Central memory CD8-positive, alpha-beta T cell (primary cell): ENCODE measurements around the gene TOMM22.
A peak's percentile ranks its signal among the peaks of the same experiment; 100 is the strongest.

Experiments
- ATAC-seq: fragments of 150-1000 bp; cut with Tn5 transposase; replicated peaks from 2 replicates; pipeline ENCODE4 v1.10.0; 2022; ENCODE audit warnings: mild to moderate bottlenecking, moderate FRiP score, moderate number of reproducible peaks; ENCODE audit not compliant: poor library complexity, severe bottlenecking; ENCODE audit errors: extremely low read depth
- DNase-seq, 2 donors: peaks; one replicate each; pipeline ENCODE4 v3.0.0; 2021; ENCODE audit warnings: low spot score in 2 of 2
- H3K27ac Mint-ChIP-seq: one replicate; pipeline ENCODE4 v1.8.0; 2022; ENCODE audit warnings: low read depth, mild to moderate bottlenecking, moderate library complexity, mixed read lengths
- H3K27me3 Mint-ChIP-seq: one replicate; pipeline ENCODE4 v1.8.0; 2022; ENCODE audit warnings: mixed read lengths
- H3K36me3 Mint-ChIP-seq: one replicate; pipeline ENCODE4 v1.8.0; 2022; ENCODE audit warnings: mild to moderate bottlenecking, moderate library complexity, mixed read lengths; ENCODE audit not compliant: insufficient read depth
- H3K4me1 Mint-ChIP-seq: one replicate; pipeline ENCODE4 v1.8.0; 2022; ENCODE audit warnings: mixed read lengths
- H3K4me3 Mint-ChIP-seq: one replicate; pipeline ENCODE4 v1.8.0; 2022; ENCODE audit warnings: mild to moderate bottlenecking, moderate library complexity, mixed read lengths
- H3K9me3 Mint-ChIP-seq: one replicate; pipeline ENCODE4 v1.8.0; 2022; ENCODE audit warnings: mixed read lengths

TOMM22 gene

DNA sequence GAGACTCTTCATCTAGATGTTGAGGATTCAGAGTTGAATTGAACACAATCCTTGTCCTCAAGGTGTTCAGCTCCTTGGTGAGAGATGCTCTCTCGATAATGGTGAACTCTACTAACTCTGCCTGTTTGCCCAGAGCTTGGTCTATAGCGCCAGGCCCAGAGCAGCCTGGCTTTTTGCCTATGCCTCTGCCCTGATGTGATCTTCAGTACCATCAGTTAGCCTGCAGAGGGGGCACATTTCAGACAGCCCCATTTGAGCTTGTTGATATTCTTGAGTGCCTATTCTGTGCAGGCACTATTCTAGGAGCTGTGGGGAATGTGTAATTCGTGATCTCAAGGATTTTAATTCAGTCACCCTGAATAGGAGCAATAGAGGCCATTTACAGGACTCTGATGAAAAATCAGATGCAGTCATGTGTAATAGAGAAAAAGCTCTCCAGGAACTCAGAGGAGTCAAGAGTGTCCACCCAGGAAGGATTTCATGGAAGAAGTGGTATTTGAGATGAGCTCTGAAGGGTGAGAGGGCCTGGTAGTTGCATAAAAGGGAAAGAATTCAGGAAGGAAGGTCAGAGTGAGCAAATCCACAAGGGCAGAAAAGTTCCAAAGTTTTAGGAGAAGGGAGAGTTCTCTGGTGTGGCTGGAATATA, 43.3 kb downstream of the TOMM22 start:
- ATAC-seq (peak; percentile 77), DNase-seq (no peak)
- no peaks in the 10 kb centered on the region for H3K9me3 Mint-ChIP-seq
- H3K27ac Mint-ChIP-seq = peak overlapping the region; percentile 26
- H3K4me3 Mint-ChIP-seq = no peak overlapping the region
- no peaks in the 10 kb centered on the region for H3K27me3 Mint-ChIP-seq
- H3K4me1 Mint-ChIP-seq = peaks cover 11% of the 10 kb centered on the region
- H3K36me3 Mint-ChIP-seq = peaks cover 78% of the 10 kb centered on the region

- peaks cover 84% of the 10 kb centered on the region for H3K36me3 Mint-ChIP-seq
- ATAC-seq (no peak), DNase-seq (no peak)
- H3K4me3 Mint-ChIP-seq = no peak overlapping the region
- H3K27ac Mint-ChIP-seq = peak overlapping the region; percentile 81
- H3K9me3 Mint-ChIP-seq = no peaks in the 10 kb centered on the region
- H3K4me1 Mint-ChIP-seq = peaks cover 21% of the 10 kb centered on the region
- H3K27me3 Mint-ChIP-seq = no peaks in the 10 kb centered on the region
Observed at GRCh38 chr22:38725900-38726655, 44.3 kb downstream of the TOMM22 start.

GRCh38 chr22:38727123-38727522, 45.4 kb downstream of the TOMM22 start:
- no peak for ATAC-seq
- Mint-ChIP-seq H3K27me3 (no peaks in the 10 kb centered on the region), H3K4me3 (no peak overlapping the region), H3K4me1 (peaks cover 21% of the 10 kb centered on the region), H3K27ac (peak overlapping the region; percentile 81), H3K9me3 (no peaks in the 10 kb centered on the region), H3K36me3 (peaks cover 88% of the 10 kb centered on the region)
- DNase-seq = no peak

- Mint-ChIP-seq H3K4me1 (peaks cover 22% of the 10 kb centered on the region), H3K9me3 (no peaks in the 10 kb centered on the region), H3K36me3 (peaks cover 88% of the 10 kb centered on the region), H3K27ac (peak overlapping the region; percentile 81), H3K4me3 (no peak overlapping the region), H3K27me3 (no peaks in the 10 kb centered on the region)
- DNase-seq (no peak), ATAC-seq (no peak)
Observed at GRCh38 chr22:38727530-38728451, 46.0 kb downstream of the TOMM22 start.

GRCh38 chr22:38728871-38729796, 47.4 kb downstream of the TOMM22 start:
- DNase-seq (no peak), ATAC-seq (no peak)
- no peak overlapping the region for H3K4me3 Mint-ChIP-seq
- H3K27ac Mint-ChIP-seq = no peak overlapping the region
- H3K36me3 Mint-ChIP-seq = peaks cover 87% of the 10 kb centered on the region
- H3K9me3 Mint-ChIP-seq = no peaks in the 10 kb centered on the region
- H3K4me1 Mint-ChIP-seq = peaks cover 35% of the 10 kb centered on the region
- H3K27me3 Mint-ChIP-seq = no peaks in the 10 kb centered on the region

DNA sequence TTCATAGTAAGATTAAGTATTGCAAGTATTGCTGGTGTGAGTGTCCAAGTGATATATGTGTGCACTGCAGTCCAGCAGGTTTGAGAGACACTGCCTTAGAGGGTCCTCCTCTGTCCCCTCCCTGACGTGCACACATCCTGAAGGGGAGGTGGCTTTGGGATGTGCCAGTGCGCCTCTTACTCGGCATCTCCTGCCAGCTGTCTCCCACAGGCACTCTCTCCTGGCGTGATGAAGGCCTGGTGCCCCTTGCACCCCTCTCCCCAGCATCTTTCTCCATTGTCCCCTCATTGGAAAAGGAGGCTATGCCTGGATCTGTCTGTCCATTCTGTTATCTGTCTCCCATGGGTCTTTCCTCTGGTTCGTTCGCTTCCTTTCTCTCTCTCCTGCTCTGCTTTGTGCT, 48.2 kb downstream of the TOMM22 start:
- ATAC-seq = no peak

DNA sequence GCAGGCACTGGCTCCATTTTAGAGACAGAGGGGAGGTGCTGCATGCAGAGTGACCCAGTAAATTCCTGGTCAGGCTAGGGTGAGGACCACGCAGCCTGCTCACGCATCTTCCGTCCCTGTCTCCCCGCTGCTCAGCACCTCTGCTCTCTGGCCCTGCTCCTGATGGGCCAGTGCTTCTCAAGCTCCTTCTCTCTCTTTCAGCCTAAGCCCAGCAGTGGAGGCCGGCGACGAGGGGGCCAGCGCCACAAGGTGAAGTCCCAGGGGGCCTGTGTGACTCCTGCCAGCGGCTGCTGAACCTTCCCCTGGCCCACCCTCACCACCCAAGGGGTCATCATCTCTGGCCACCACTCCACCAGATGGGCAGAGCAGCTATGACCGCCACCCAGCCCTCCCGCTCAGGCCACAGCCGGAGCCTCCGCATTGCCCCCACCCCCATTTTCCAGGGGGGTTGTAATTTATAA, 48.7 kb downstream of the TOMM22 start:
- Mint-ChIP-seq H3K36me3 (peaks cover 82% of the 10 kb centered on the region), H3K4me1 (peaks cover 40% of the 10 kb centered on the region), H3K27me3 (no peaks in the 10 kb centered on the region), H3K9me3 (no peaks in the 10 kb centered on the region), H3K27ac (peak overlapping the region; percentile 90), H3K4me3 (peak overlapping the region; percentile 20)
- DNase-seq (no peak), ATAC-seq (no peak)

More for the DNA sequence above, 48.2 kb downstream of the TOMM22 start:
- peak overlapping the region; percentile 90 for H3K27ac Mint-ChIP-seq
- H3K9me3 Mint-ChIP-seq = no peaks in the 10 kb centered on the region
- no peak for DNase-seq
- peaks cover 40% of the 10 kb centered on the region for H3K4me1 Mint-ChIP-seq
- no peaks in the 10 kb centered on the region for H3K27me3 Mint-ChIP-seq
- H3K36me3 Mint-ChIP-seq = peaks cover 83% of the 10 kb centered on the region
- peak overlapping the region; percentile 20 for H3K4me3 Mint-ChIP-seq

DNA sequence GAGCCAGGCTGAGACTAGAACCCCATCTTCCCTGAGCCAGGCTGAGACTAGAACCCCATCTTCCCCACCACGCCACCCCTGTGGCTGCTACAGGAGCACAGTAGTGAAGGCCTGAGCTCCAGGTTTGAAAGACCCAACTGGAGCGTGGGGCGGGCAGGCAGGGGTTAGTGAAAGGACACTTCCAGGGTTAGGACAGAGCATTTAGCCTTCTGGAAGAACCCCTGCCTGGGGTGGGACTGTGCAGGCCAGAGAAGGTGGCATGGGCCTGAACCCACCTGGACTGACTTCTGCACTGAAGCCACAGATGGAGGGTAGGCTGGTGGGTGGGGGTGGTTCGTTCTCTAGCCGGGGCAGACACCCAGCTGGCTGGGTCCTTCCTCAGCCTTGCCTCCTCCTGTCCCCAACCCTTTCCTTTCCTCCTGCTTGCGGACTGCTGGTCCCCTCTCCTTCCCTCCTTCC, 50.0 kb downstream of the TOMM22 start:
- peak overlapping the region; percentile 90 for H3K27ac Mint-ChIP-seq
- H3K4me1 Mint-ChIP-seq = peaks cover 46% of the 10 kb centered on the region
- H3K27me3 Mint-ChIP-seq = no peaks in the 10 kb centered on the region
- H3K9me3 Mint-ChIP-seq = no peaks in the 10 kb centered on the region
- peaks cover 78% of the 10 kb centered on the region for H3K36me3 Mint-ChIP-seq
- no peak for ATAC-seq
- H3K4me3 Mint-ChIP-seq = peak overlapping the region; percentile 31
- no peak for DNase-seq

GRCh38 chr22:38732251-38732815, 50.6 kb downstream of the TOMM22 start:
- Mint-ChIP-seq H3K4me3 (peak overlapping the region; percentile 31), H3K27ac (peak overlapping the region; percentile 90), H3K27me3 (no peaks in the 10 kb centered on the region), H3K36me3 (peaks cover 78% of the 10 kb centered on the region), H3K4me1 (peaks cover 52% of the 10 kb centered on the region), H3K9me3 (no peaks in the 10 kb centered on the region)
- DNase-seq = no peak
- no peak for ATAC-seq

DNA sequence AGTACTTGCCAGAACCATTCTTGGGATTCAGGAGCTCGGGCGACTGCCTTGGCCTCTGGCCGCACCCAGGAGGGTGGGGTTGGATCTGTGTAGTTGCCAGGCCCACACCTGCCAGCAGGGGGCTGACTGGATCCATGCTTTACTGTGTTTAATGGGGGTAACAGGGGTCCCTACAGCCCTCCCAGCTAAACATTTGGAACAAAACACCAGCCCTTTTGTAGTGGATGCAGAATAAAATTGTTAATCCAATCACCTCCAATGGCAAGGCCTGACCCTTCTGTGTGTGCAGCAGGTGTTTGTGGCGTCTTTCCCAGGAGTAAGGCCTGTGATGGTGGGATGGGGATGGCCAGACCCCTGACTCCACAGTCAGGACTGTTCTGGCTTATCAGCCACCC, 51.6 kb downstream of the TOMM22 start:
- DNase-seq (peak; percentile 32 to 44), ATAC-seq (peak; percentile 48)
- Mint-ChIP-seq H3K27me3 (no peaks in the 10 kb centered on the region), H3K4me1 (peaks cover 62% of the 10 kb centered on the region), H3K9me3 (no peaks in the 10 kb centered on the region), H3K36me3 (peaks cover 76% of the 10 kb centered on the region), H3K27ac (peak overlapping the region; percentile 90), H3K4me3 (peak overlapping the region; percentile 61)

GRCh38 chr22:38733724-38734381, 52.1 kb downstream of the TOMM22 start:
- Mint-ChIP-seq H3K9me3 (no peaks in the 10 kb centered on the region), H3K27ac (peak overlapping the region; percentile 90), H3K27me3 (no peaks in the 10 kb centered on the region), H3K4me1 (peaks cover 65% of the 10 kb centered on the region), H3K4me3 (peak overlapping the region; percentile 61), H3K36me3 (peaks cover 77% of the 10 kb centered on the region)
- no peak for ATAC-seq
- no peak for DNase-seq
